ENCODE measurements around the gene ALDH16A1.

GRCh38 chr19:49427339-49427738 lies 25.7 kb upstream of the ALDH16A1 start:
- TF ChIP-seq CTCF (IDR thresholded peaks at IDR 0.05) (no peak), POLR2A (IDR thresholded peaks at IDR 0.05) (no peak)

Measured in heart left ventricle (tissue), 13 donors.